Measurements from ENCODE around the gene ITM2C.
A peak's percentile ranks its signal among the peaks of the same experiment; 100 is the strongest.

The ITM2C gene

DNA sequence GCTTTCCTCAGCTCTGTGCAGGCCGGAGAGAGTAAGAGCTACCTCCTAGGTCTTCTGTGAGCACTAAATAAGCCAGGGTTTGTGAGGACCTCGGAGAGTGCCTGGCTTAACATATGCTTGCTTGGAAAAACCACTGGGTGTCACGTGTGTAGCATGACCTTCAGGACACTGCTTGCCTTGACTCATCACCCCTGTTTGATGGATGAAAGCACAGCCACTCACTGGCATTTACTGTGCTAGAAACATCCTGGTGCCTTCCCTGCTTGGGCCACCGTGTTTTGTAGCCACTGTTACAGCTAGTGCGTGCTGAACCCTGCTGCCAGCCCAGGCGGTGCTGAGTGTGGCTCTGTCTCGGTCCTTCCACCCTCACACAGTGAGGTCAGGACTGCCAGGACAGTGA, 34.8 kb upstream of the ITM2C start:
- Histone ChIP-seq H3K36me3 (replicated peaks) (no peaks in the 10 kb centered on the region), H3K4me1 (no peaks in the 10 kb centered on the region), H3K27me3 (ENCODE audit: low read depth) (no peaks in the 10 kb centered on the region), H3K4me3 (no peak overlapping the region), H3K9me3 (no peaks in the 10 kb centered on the region)
- in situ Hi-C loops (cut with MboI; ENCODE audit: low sequenced_read_pairs), result loop anchor here (25.0 kb wide), 1 partner anchor 607 kb away; no protein-coding TSS in a partner anchor
- no peak for DNase-seq (ENCODE audit: low spot score in 2 of 2)

DNA sequence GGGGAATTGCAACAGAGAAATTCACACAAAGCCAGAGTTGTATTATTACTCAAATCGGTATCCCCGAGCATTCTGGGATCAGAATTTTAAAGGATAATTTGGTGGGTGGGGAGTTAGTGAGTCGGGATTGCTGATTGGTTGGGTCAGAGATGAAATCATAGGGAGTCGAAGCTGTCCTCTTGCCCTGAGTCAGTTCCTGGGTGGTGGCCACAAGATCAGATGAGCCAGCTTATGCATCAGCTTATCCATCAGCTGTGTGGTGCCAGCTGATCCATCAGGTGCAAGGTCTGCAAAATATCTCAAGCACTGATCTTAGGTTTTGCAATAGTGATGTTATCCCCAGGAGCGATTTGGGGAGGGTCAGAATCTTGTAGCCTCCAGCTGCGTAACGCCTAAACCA, 34.3 kb upstream of the ITM2C start:
- Histone ChIP-seq H3K4me3 (no peak overlapping the region), H3K4me1 (no peaks in the 10 kb centered on the region), H3K9me3 (no peaks in the 10 kb centered on the region), H3K36me3 (replicated peaks) (no peaks in the 10 kb centered on the region), H3K27me3 (ENCODE audit: low read depth) (no peaks in the 10 kb centered on the region)
- DNase-seq (ENCODE audit: low spot score in 2 of 2), result no peak
- in situ Hi-C loops (cut with MboI; ENCODE audit: low sequenced_read_pairs), result loop anchor here (25.0 kb wide), 1 partner anchor 607 kb away; no protein-coding TSS in a partner anchor

DNA sequence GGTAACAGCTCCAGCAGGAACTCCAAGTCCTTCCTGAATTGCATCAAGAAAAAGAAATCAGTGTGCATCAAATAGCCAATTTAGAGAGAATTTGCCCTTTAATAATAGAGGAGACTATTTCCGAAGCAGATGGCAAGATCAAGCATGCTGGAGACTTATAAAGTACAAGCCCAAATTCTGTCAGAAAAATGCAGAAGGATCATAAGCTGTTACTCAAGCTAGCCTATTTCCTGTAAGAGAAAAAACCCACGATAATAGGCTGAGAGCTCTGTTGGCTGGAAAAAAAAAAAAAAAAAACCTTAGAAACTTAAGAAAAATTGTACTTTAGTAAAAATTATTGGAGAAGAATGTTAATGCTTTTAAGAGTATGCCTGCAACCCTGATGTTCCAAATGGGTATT, 24.4 kb upstream of the ITM2C start:
- no peak for DNase-seq (ENCODE audit: low spot score in 2 of 2)
- H3K4me3 ChIP-seq, result no peak overlapping the region
- H3K9me3 ChIP-seq, result no peaks in the 10 kb centered on the region
- in situ Hi-C loops (cut with MboI; ENCODE audit: low sequenced_read_pairs), result loop anchor here (25.0 kb wide), 1 partner anchor 597 kb away; no protein-coding TSS in a partner anchor
- H3K27me3 ChIP-seq (ENCODE audit: low read depth), result no peaks in the 10 kb centered on the region
- peaks cover 10% of the 10 kb centered on the region for H3K4me1 ChIP-seq
- H3K36me3 ChIP-seq (replicated peaks), result no peaks in the 10 kb centered on the region

DNA sequence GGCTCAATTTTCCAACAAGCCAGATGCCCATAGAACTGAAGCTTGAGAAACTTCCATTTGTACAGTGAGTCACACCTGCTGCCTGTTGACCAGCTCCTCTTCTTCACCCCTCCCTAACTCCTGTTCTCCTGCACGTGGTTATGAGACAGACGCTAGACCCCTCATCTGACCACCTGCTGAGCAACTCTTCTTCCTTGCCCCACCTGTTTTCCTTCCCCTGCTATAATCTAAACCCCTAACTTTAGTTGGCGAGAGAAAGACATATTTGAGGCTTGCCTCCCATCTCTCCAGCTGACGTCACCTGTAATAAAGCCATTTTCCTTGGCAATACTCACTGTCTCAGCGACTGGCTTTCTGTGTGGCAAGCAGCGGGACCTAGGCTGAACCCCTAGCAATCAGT, 22.3 kb upstream of the ITM2C start:
- H3K4me3 ChIP-seq, result no peak overlapping the region
- DNase-seq (ENCODE audit: low spot score in 2 of 2), result no peak
- in situ Hi-C loops (cut with MboI; ENCODE audit: low sequenced_read_pairs), result loop anchor here (25.0 kb wide), 1 partner anchor 595 kb away; no protein-coding TSS in a partner anchor
- peaks cover 10% of the 10 kb centered on the region for H3K4me1 ChIP-seq
- H3K36me3 ChIP-seq (replicated peaks), result no peaks in the 10 kb centered on the region
- H3K27me3 ChIP-seq (ENCODE audit: low read depth), result no peaks in the 10 kb centered on the region
- no peaks in the 10 kb centered on the region for H3K9me3 ChIP-seq

DNA sequence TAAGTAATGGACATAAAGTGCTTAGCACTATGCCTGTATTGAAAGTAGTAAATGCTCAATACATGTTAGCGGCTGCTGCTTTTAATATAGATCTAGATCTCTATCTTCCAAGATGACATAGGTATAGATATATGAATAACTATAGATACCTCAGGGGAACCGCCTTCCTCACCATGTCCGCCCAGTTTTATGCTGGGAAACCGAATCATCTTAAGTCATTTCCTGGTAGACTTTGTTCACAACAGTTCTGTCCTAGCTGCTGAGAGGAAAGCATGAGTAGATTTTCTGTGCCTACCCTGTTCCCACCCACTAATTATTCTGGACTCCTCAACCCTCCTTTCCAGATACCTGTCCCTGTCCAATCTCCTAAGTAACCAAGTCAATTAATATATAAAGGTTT, 21.6 kb upstream of the ITM2C start:
- no peak for DNase-seq (ENCODE audit: low spot score in 2 of 2)
- no peaks in the 10 kb centered on the region for H3K27me3 ChIP-seq (ENCODE audit: low read depth)
- H3K4me1 ChIP-seq, result peaks cover 12% of the 10 kb centered on the region
- no peaks in the 10 kb centered on the region for H3K36me3 ChIP-seq (replicated peaks)
- H3K4me3 ChIP-seq, result no peak overlapping the region
- H3K9me3 ChIP-seq, result no peaks in the 10 kb centered on the region
- in situ Hi-C loops (cut with MboI; ENCODE audit: low sequenced_read_pairs), result loop anchor here (25.0 kb wide), 1 partner anchor 594 kb away; no protein-coding TSS in a partner anchor

DNA sequence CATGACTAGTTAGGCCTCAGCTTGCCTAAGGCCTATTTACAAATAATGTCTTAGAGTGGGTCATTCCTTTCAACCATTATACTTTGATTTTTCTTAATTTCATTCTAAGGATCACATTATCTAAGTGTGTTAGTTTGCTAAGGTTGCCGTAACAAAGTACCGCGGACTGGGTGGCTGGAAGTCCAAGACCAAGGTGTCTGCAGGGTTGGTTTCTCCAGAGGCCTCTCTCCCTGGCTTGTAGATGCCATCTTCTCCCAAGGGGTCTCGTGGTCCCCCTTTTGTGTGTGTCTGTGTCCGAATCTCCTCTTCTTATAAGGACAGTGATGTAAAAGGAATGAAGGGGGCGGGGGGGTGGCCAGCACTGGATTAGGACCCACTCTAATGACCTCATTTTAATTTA, 18.4 kb upstream of the ITM2C start:
- no peak for DNase-seq (ENCODE audit: low spot score in 2 of 2)
- in situ Hi-C loops (cut with MboI; ENCODE audit: low sequenced_read_pairs), result loop anchor here (25.0 kb wide), 1 partner anchor 591 kb away; no protein-coding TSS in a partner anchor
- H3K4me1 ChIP-seq, result peaks cover 16% of the 10 kb centered on the region

DNA sequence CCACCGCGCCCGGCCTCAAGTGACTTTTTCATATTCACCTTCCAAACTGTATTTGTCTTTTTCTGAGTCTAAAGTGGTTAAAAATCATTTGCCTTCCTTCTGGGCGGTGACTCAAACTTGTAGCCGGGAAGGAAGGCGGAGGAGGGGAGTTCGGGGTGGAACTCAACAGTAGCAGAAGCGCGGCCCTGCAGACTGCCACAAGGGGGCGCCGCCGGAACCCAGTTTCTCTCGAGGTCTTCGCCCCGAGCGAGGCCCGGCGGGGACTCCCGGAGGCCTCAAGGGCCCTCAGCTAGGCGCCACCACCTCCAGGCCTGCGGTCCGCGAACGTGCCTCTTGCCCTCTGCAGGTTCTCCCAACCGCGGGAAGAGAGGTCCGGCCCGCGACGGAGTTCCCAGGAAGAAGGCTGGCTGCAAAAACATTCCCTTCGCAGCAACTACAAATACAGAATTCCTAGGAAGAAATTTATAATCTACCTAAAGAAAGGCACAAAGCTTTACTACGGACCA, 16.8 kb upstream of the ITM2C start:
- H3K27me3 ChIP-seq (ENCODE audit: low read depth), result no peaks in the 10 kb centered on the region
- no peaks in the 10 kb centered on the region for H3K9me3 ChIP-seq
- peaks cover 16% of the 10 kb centered on the region for H3K4me1 ChIP-seq
- in situ Hi-C loops (cut with MboI; ENCODE audit: low sequenced_read_pairs), result loop anchor here (25.0 kb wide), 1 partner anchor 589 kb away; no protein-coding TSS in a partner anchor
- H3K4me3 ChIP-seq, result no peak overlapping the region
- peak; percentile 83 to 97 for DNase-seq (ENCODE audit: low spot score in 2 of 2)
- no peaks in the 10 kb centered on the region for H3K36me3 ChIP-seq (replicated peaks)

More for the DNA sequence above, 18.4 kb upstream of the ITM2C start:
- Histone ChIP-seq H3K4me3 (no peak overlapping the region), H3K27me3 (ENCODE audit: low read depth) (no peaks in the 10 kb centered on the region), H3K9me3 (no peaks in the 10 kb centered on the region), H3K36me3 (replicated peaks) (no peaks in the 10 kb centered on the region)

DNA sequence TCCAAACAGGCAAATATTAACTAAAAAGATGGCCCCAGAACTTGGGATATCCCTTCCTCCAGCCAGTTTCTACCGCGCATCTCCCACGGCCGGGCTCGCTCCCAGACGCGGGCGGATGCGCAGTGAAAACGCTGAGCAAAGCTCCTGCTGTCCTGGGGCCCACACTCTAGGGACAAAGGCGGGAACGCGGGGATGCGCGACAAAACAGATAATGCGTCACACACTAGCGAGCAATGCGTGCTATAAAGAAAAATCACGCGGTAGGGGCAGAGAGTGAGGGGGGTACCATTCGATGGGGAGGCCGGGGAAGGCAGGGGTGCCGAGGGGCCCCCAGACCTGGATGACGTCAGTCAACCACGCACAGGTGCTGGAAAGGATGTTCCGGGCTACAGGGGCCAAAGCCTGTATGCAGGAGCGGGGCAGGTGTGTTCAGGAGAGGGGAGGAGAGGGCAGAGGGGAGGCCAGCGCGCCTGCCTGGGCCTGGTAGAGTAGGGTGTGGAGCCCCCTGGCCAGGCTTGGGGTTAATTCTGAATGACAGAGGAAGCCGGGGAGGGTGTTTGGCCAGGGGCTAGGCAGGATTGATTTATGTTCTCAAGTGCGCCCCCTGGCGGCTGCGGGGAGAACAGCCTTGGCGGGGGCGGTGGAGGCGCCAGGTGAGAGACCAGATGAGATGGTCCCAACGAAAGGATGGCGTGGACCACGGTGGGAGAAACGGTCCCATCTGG, 14.9 kb upstream of the ITM2C start:
- no peaks in the 10 kb centered on the region for H3K27me3 ChIP-seq (ENCODE audit: low read depth)
- DNase-seq (ENCODE audit: low spot score in 2 of 2), result no peak
- H3K9me3 ChIP-seq, result no peaks in the 10 kb centered on the region
- H3K36me3 ChIP-seq (replicated peaks), result no peaks in the 10 kb centered on the region
- in situ Hi-C loops (cut with MboI; ENCODE audit: low sequenced_read_pairs), result loop anchor here (25.0 kb wide), 1 partner anchor 588 kb away; no protein-coding TSS in a partner anchor
- peaks cover 6% of the 10 kb centered on the region for H3K4me1 ChIP-seq
- H3K4me3 ChIP-seq, result no peak overlapping the region

DNA sequence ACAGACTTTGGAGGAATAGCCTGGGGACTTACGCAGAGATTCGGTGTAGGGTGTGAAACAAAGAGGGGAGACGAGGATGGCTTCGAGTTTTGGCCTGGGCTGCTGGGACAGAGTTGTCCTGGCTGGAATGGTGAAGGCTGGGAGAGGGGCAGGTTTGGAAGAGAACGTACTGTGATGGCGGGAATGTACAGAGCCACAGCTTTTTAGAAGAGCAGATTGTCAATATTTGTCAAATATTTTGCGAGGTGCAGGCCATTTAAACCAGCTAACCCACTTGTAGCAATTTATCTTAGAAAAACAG, 14.4 kb upstream of the ITM2C start:
- Histone ChIP-seq H3K4me3 (no peak overlapping the region), H3K36me3 (replicated peaks) (no peaks in the 10 kb centered on the region), H3K27me3 (ENCODE audit: low read depth) (no peaks in the 10 kb centered on the region), H3K9me3 (no peaks in the 10 kb centered on the region), H3K4me1 (peaks cover 6% of the 10 kb centered on the region)
- in situ Hi-C loops (cut with MboI; ENCODE audit: low sequenced_read_pairs), result no loop called here
- no peak for DNase-seq (ENCODE audit: low spot score in 2 of 2)

DNA sequence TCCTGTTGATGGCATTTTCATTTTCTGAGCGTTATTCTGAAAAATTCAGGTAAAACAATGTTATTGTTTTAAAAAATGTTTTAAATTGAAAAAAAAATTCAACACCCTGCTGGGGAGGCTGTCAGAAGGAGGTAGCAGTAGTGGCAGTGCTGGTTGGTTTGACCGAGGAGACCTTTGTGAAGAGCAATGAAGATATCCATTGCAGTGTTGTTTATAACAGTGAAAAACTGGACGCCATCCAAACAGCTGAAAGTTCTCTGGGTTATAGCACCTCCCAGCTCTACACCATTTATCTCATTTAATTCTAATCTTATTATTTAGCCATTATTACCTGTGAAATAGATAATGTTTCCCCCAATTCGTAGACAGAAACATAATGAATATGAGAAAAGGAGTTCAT, 12.6 kb upstream of the ITM2C start:
- no peak for DNase-seq (ENCODE audit: low spot score in 2 of 2)
- Histone ChIP-seq H3K36me3 (replicated peaks) (no peaks in the 10 kb centered on the region), H3K4me3 (no peak overlapping the region), H3K27me3 (ENCODE audit: low read depth) (no peaks in the 10 kb centered on the region), H3K4me1 (peaks cover 6% of the 10 kb centered on the region), H3K9me3 (no peaks in the 10 kb centered on the region)
- in situ Hi-C loops (cut with MboI; ENCODE audit: low sequenced_read_pairs), result no loop called here

DNA sequence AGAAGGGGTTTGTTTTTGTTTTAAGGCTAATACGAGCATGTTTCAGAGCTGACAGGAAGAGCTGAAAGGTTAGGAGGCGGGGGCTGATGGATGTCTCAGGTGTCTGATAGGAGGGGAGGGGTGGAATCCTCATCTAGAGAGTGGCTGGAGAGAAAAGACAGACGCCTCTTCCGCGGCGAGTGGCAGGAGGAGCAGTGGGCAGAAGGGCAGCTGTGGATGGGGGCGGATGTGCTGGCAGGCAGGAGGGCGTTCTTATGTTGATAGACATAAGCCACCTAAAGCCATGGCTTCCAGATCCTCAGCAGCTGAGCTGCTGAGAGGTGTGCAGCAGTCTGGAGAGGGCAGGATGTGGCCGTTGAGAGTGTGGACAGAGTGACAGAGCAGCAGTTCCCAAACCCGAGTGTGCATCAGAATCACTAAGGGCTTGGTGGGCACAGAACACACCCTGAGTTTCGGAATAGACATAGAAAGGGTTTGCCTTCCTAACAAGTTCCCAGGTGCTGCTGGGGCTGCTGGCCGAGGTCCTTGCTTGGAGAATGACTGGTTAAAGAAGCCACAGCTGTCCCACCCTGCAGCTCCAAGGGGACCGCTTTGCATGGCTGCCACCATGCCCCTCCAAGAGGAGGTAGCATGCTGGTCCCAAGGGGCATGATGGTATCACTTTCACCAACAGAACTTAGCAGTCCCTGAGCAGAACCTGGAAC, 3.0 kb upstream of the ITM2C start:
- 0 out of 2 replicates have a peak, but pooled peaks cover 3% of the 10 kb centered on the region for H3K27me3 ChIP-seq (ENCODE audit: low read depth)
- no peak overlapping the region for H3K4me3 ChIP-seq
- H3K4me1 ChIP-seq, result peaks cover 8% of the 10 kb centered on the region
- DNase-seq (ENCODE audit: low spot score in 2 of 2), result no peak
- in situ Hi-C loops (cut with MboI; ENCODE audit: low sequenced_read_pairs), result no loop called here
- 0 out of 2 replicates have a peak, but pooled peaks cover 4% of the 10 kb centered on the region for H3K9me3 ChIP-seq
- no peaks in the 10 kb centered on the region for H3K36me3 ChIP-seq (replicated peaks)

DNA sequence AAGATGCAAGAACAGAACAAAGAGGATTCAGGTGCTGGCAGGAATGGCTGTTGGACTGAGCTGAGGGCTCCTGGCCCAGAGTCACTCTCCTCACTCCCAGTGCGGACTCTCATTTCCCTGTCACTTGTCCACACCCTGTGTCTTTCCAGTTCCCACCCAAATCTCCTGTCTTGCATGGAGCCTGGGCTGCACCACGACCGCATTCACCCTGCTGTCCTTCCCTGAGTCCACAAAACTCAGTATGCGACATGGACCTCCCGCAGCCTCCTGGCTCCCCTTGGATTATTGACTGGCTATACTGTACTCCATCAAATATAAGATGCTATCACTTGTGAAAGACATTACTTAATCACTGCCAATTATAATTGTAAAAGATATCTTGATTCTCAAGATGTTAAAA, 2.5 kb upstream of the ITM2C start:
- DNase-seq (ENCODE audit: low spot score in 2 of 2), result no peak
- Histone ChIP-seq H3K4me1 (peaks cover 14% of the 10 kb centered on the region), H3K27me3 (ENCODE audit: low read depth) (0 out of 2 replicates have a peak, but pooled peaks cover 3% of the 10 kb centered on the region), H3K36me3 (replicated peaks) (no peaks in the 10 kb centered on the region), H3K9me3 (0 out of 2 replicates have a peak, but pooled peaks cover 4% of the 10 kb centered on the region), H3K4me3 (no peak overlapping the region)
- in situ Hi-C loops (cut with MboI; ENCODE audit: low sequenced_read_pairs), result no loop called here

DNA sequence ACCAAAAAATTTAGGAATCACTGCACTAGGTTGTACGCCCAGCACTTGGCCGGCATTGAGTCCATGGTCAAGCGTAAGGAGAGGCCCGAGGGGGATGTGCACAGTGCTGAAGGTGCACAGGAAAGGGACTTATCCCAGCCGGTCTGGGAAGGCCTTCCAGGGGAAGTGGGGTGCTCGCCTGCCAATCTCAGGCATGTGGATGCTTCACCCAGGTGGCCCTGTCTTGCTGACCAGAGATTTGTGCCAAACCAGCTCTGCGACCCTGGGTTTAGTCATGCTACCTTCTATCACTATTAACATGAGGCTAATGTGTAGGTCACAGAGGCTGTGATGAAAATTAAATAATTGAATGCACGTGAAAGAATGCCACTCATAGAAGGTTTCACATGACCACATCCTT, 1.7 kb upstream of the ITM2C start:
- Histone ChIP-seq H3K4me3 (no peak overlapping the region), H3K27me3 (ENCODE audit: low read depth) (0 out of 2 replicates have a peak, but pooled peaks cover 3% of the 10 kb centered on the region), H3K9me3 (0 out of 2 replicates have a peak, but pooled peaks cover 4% of the 10 kb centered on the region), H3K36me3 (replicated peaks) (no peaks in the 10 kb centered on the region), H3K4me1 (peaks cover 21% of the 10 kb centered on the region)
- in situ Hi-C loops (cut with MboI; ENCODE audit: low sequenced_read_pairs), result no loop called here
- no peak for DNase-seq (ENCODE audit: low spot score in 2 of 2)
